GM13976 (cell line): ENCODE data around the gene MYOM3.

Source experiments
- DNase-seq: peaks from one replicate; pipeline ENCODE4 v3.0.0; 2012; ENCODE audit warnings: low spot score
- CTCF ChIP-seq: IDR thresholded peaks from 2 replicates; pipeline ENCODE4 v1.5.1; 2012; ENCODE audit warnings: borderline replicate concordance, mild to moderate bottlenecking; ENCODE audit not compliant: insufficient read depth; ENCODE audit errors: extremely low read depth, missing control alignments, control extremely low read depth
- in situ Hi-C: fragments of 300-500 bp; cut with MboI; formaldehyde crosslinking; loops from one replicate; pipeline ENCODE4 v1.12.0; 2022; ENCODE audit warnings: low sequenced_read_pairs, mixed read lengths, inconsistent platforms; ENCODE audit not compliant: unreplicated experiment

MYOM3 gene

GRCh38 chr1:24121406-24121805 lies 9.5 kb upstream of the MYOM3 start:
- no peak for DNase-seq
- TF ChIP-seq CTCF: no peak
- in situ Hi-C loops: no loop called here

GRCh38 chr1:24120965-24121364 lies 9.0 kb upstream of the MYOM3 start:
- no peak for DNase-seq
- in situ Hi-C loops: no loop called here
- no peak for TF ChIP-seq CTCF

- no peak for TF ChIP-seq CTCF
- in situ Hi-C loops: no loop called here
- DNase-seq: no peak
Measured at GRCh38 chr1:24119859-24120756, 8.2 kb upstream of the MYOM3 start.

GRCh38 chr1:24119489-24119858 lies 7.5 kb upstream of the MYOM3 start:
- TF ChIP-seq CTCF: no peak
- DNase-seq: no peak
- in situ Hi-C loops: no loop called here

GRCh38 chr1:24118410-24119242 lies 6.7 kb upstream of the MYOM3 start:
- in situ Hi-C loops: no loop called here
- no peak for TF ChIP-seq CTCF
- no peak for DNase-seq

- no peak for TF ChIP-seq CTCF
- DNase-seq: no peak
- in situ Hi-C loops: no loop called here
Measured at GRCh38 chr1:24117722-24118409, 5.9 kb upstream of the MYOM3 start.
